IPS-18a (cell line): Measurements from ENCODE around the gene CBFA2T2.
A peak's percentile ranks its signal among the peaks of the same experiment; 100 is the strongest.
"Not testable (repeated sequence)": the region's sequence is repeated elsewhere in the genome, so short reads cannot be mapped to it uniquely, and the experiment has no call there.

Source experiments
- H3K27ac ChIP-seq: one replicate; pipeline ENCODE4 v1.5.1; 2013; ENCODE audit warnings: low read length
- H3K27me3 ChIP-seq: one replicate; pipeline ENCODE4 v1.6.1; 2013; ENCODE audit warnings: mild to moderate bottlenecking, low read length; ENCODE audit not compliant: control insufficient read depth, insufficient read depth
- H3K36me3 ChIP-seq: one replicate; pipeline ENCODE4 v1.6.1; 2013; ENCODE audit warnings: low read depth, low read length; ENCODE audit not compliant: control insufficient read depth
- H3K4me1 ChIP-seq: one replicate; pipeline ENCODE4 v1.6.1; 2013; ENCODE audit warnings: low read depth, low read length; ENCODE audit not compliant: control insufficient read depth
- H3K4me3 ChIP-seq: one replicate; pipeline ENCODE4 v1.5.1; 2013; ENCODE audit warnings: low read length
- H3K9ac ChIP-seq: one replicate; pipeline ENCODE4 v1.6.1; 2013; ENCODE audit warnings: mild to moderate bottlenecking, low read length, moderate library complexity
- H3K9me3 ChIP-seq: one replicate; pipeline ENCODE4 v1.6.1; 2013; ENCODE audit warnings: low read depth, low read length; ENCODE audit not compliant: control insufficient read depth

Gene CBFA2T2

DNA sequence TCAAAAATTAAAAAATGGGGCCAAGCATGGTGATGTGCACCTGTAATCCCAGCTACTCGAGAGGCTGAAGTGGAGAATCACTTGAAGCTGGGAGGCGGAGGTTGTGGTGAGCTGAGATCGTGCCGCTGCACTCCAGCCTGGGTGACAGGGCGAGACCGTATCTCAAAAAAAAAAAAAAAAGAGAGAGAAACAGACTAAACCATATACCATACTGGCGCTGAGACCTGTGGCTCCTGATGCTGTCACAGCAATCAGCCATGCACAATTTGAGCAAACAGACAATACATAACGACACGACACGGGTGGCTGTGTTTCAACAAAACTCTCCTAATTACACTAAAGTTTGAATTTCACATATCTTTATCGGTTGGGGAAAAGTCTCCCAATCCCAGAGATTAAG is 14.9 kb upstream of the CBFA2T2 start:
- Histone ChIP-seq H3K27me3 (no peaks in the 10 kb centered on the region), H3K9me3 (no peaks in the 10 kb centered on the region), H3K36me3 (no peaks in the 10 kb centered on the region), H3K4me1 (peaks cover 18% of the 10 kb centered on the region), H3K9ac (no peak overlapping the region), H3K27ac (no peak overlapping the region), H3K4me3 (no peak overlapping the region)

GRCh38 chr20:33475381-33476152 is 14.3 kb upstream of the CBFA2T2 start:
- Histone ChIP-seq H3K9me3 (no peaks in the 10 kb centered on the region), H3K27ac (no peak overlapping the region), H3K4me1 (peaks cover 18% of the 10 kb centered on the region), H3K4me3 (no peak overlapping the region), H3K27me3 (no peaks in the 10 kb centered on the region), H3K9ac (no peak overlapping the region), H3K36me3 (no peaks in the 10 kb centered on the region)

DNA sequence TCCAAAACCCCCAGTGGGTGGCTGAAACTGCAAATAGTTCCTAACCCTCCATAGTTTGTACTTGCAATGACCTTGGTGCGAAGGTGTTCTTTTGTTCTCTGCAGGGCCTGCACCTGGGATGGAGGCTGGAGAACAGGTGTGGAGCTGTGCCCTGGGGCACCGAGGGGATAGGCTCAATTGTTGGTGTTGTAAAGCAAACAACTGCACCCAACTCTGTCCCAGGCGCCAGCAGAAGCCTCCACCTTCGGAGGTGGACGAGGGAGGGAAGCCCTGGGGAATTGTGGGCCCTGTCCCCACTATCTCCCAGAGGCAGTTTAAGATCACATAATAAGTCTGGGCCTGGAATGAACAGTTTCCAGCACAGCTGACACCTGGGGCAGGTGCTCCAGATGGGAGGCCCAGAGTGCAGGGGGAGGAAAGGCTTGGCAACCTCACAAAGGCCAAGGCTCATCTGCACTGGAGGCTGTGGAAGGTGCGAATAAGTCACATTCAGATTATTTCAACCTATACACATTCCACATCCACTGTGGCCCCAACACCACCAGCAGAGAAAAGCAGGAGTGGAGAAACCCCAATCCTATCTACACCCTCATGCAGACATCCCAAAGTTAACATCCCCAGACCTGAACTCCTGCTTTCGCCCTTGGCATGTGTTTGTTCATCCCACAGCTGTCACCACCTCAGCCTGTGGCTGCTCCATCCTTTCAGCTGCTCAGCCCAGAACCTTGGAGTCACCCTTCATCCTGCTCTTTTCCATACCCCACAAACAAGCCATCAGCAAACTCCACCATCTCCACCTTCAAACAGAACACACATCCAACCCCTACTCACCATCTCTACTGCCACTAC is 12.3 kb upstream of the CBFA2T2 start:
- Histone ChIP-seq H3K4me1 (peaks cover 18% of the 10 kb centered on the region), H3K27ac (no peak overlapping the region), H3K9me3 (no peaks in the 10 kb centered on the region), H3K9ac (no peak overlapping the region), H3K4me3 (no peak overlapping the region), H3K27me3 (no peaks in the 10 kb centered on the region), H3K36me3 (no peaks in the 10 kb centered on the region)

GRCh38 chr20:33480048-33480447 is 9.8 kb upstream of the CBFA2T2 start:
- Histone ChIP-seq H3K27me3 (no peaks in the 10 kb centered on the region), H3K4me3 (no peak overlapping the region), H3K4me1 (peaks cover 18% of the 10 kb centered on the region), H3K9me3 (no peaks in the 10 kb centered on the region), H3K9ac (no peak overlapping the region), H3K27ac (no peak overlapping the region), H3K36me3 (no peaks in the 10 kb centered on the region)

DNA sequence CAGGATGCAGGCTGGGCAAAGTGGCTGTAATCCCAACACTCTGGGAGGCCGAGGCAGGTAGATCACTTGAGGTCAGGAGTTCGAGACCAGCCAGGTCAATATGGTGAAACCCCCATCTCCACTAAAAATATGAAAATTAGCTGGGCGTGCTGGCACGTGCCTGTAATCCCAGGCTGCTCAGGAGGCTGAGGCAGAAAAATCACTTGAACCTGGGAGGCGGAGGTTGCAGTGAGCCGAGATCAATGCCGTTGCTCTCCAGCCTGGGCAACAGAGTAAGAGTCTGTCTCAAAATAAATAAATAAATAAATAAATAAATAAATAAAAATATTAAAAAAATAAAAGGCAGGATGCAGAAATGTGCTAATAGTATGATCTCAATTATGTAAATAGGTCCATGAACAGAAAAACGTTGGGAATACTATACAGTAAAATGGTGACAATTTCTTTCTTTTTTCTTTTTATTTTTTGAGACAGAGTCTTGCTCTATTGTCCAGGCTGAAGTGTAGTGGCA is 8.4 kb upstream of the CBFA2T2 start:
- Histone ChIP-seq H3K4me3 (no peak overlapping the region), H3K4me1 (peaks cover 7% of the 10 kb centered on the region)

GRCh38 chr20:33482581-33482980 is 7.3 kb upstream of the CBFA2T2 start:
- Histone ChIP-seq H3K36me3 (no peaks in the 10 kb centered on the region), H3K9ac (no peak overlapping the region), H3K4me1 (peaks cover under 1% of the 10 kb centered on the region), H3K4me3 (no peak overlapping the region), H3K27me3 (no peaks in the 10 kb centered on the region), H3K9me3 (no peaks in the 10 kb centered on the region), H3K27ac (no peak overlapping the region)

More for the DNA sequence above, 8.4 kb upstream of the CBFA2T2 start:
- Histone ChIP-seq H3K9me3 (no peaks in the 10 kb centered on the region), H3K36me3 (no peaks in the 10 kb centered on the region), H3K27ac (no peak overlapping the region), H3K9ac (no peak overlapping the region), H3K27me3 (no peaks in the 10 kb centered on the region)

DNA sequence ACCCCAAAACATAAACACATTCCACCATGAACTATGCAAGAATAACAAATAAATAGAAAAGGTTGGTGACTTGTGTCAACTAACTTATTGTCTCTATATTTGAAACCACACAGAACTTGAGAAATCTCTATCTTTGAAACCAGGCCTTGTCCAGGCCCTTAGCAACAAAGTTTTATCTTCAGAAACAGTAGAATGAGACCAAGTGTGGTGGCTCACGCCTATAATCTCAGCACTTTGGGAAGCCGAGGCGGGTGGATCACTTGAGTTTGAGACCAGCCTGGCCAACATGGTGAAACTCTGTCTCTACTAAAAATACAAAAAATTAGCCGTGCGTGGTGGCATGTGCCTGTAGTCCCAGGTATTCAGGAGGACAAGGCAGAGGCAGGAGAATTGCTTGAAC is 6.7 kb upstream of the CBFA2T2 start:
- not testable (repeated sequence) for H3K9ac ChIP-seq, H3K27me3 ChIP-seq, H3K36me3 ChIP-seq, H3K4me1 ChIP-seq, H3K9me3 ChIP-seq, H3K4me3 ChIP-seq, H3K27ac ChIP-seq

DNA sequence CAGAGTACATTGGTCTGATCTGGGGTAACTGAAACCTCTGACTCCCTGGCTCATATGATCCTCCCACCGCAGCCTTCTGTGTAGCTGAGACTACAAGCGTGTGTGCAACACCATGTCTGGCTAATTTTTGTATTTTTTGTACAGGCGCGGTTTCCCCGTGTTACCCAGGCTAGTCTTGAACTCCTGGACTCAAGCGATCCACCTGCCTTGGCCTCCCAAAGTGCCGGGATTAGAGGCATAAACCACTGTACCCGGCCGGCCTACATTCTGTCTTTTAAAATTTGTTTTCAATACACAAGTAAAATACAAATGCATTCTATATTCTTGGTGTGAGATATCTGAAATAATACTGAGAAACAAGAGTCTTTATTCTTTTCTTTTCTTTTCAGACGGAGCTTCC is 1.7 kb upstream of the CBFA2T2 start:
- Histone ChIP-seq H3K4me3 (no peak overlapping the region), H3K36me3 (no peaks in the 10 kb centered on the region), H3K27me3 (no peaks in the 10 kb centered on the region), H3K9me3 (no peaks in the 10 kb centered on the region), H3K9ac (no peak overlapping the region), H3K4me1 (no peaks in the 10 kb centered on the region), H3K27ac (no peak overlapping the region)

GRCh38 chr20:33488661-33489494 is 1.0 kb upstream of the CBFA2T2 start:
- H3K9me3 ChIP-seq, H3K9ac ChIP-seq, H3K27me3 ChIP-seq, H3K27ac ChIP-seq, H3K4me1 ChIP-seq, H3K4me3 ChIP-seq, H3K36me3 ChIP-seq: not testable (repeated sequence)

- H3K9me3 ChIP-seq: no peaks in the 10 kb centered on the region
- peak overlapping the region; percentile 42 for H3K9ac ChIP-seq
- H3K27ac ChIP-seq: no peak overlapping the region
- no peaks in the 10 kb centered on the region for H3K27me3 ChIP-seq
- no peaks in the 10 kb centered on the region for H3K4me1 ChIP-seq
- peak overlapping the region; percentile 68 for H3K4me3 ChIP-seq
- no peaks in the 10 kb centered on the region for H3K36me3 ChIP-seq
These were observed 337 bp upstream of the CBFA2T2 start for GRCh38 chr20:33489495-33490022.
